Measurements from ENCODE around the gene NFYC.
A peak's percentile ranks its signal among the peaks of the same experiment; 100 is the strongest.

The NFYC gene

GRCh38 chr1:40798366-40799281 is 107.1 kb downstream of the NFYC start:
- Histone ChIP-seq H3K4me3 (ENCODE audit: low read length) (no peak overlapping the region), H3K27me3 (ENCODE audit: control insufficient read depth, insufficient read depth, low read length) (peaks cover 8% of the 10 kb centered on the region), H3K9me3 (ENCODE audit: control insufficient read depth, low read depth, low read length) (no peaks in the 10 kb centered on the region), H3K4me1 (ENCODE audit: control insufficient read depth, low read depth, low read length) (peaks cover 21% of the 10 kb centered on the region), H3K36me3 (ENCODE audit: control insufficient read depth, low read depth, low read length) (no peaks in the 10 kb centered on the region), H3K27ac (ENCODE audit: low read length) (no peak overlapping the region), H3K9ac (ENCODE audit: low read length) (no peak overlapping the region)

GRCh38 chr1:40799351-40799867 is 107.9 kb downstream of the NFYC start:
- Histone ChIP-seq H3K4me1 (ENCODE audit: control insufficient read depth, low read depth, low read length) (peaks cover 26% of the 10 kb centered on the region), H3K27me3 (ENCODE audit: control insufficient read depth, insufficient read depth, low read length) (peaks cover 8% of the 10 kb centered on the region), H3K4me3 (ENCODE audit: low read length) (no peak overlapping the region), H3K9me3 (ENCODE audit: control insufficient read depth, low read depth, low read length) (no peaks in the 10 kb centered on the region), H3K27ac (ENCODE audit: low read length) (no peak overlapping the region), H3K36me3 (ENCODE audit: control insufficient read depth, low read depth, low read length) (no peaks in the 10 kb centered on the region), H3K9ac (ENCODE audit: low read length) (no peak overlapping the region)

- Histone ChIP-seq H3K27me3 (ENCODE audit: control insufficient read depth, insufficient read depth, low read length) (peaks cover 8% of the 10 kb centered on the region), H3K4me3 (ENCODE audit: low read length) (no peak overlapping the region), H3K27ac (ENCODE audit: low read length) (no peak overlapping the region), H3K9me3 (ENCODE audit: control insufficient read depth, low read depth, low read length) (no peaks in the 10 kb centered on the region), H3K36me3 (ENCODE audit: control insufficient read depth, low read depth, low read length) (no peaks in the 10 kb centered on the region), H3K9ac (ENCODE audit: low read length) (no peak overlapping the region), H3K4me1 (ENCODE audit: control insufficient read depth, low read depth, low read length) (peaks cover 30% of the 10 kb centered on the region)
These were observed 110.2 kb downstream of the NFYC start for GRCh38 chr1:40801742-40802077.

GRCh38 chr1:40802078-40802741 is 110.7 kb downstream of the NFYC start:
- peak overlapping the region; percentile 32 for H3K4me3 ChIP-seq (ENCODE audit: low read length)
- H3K36me3 ChIP-seq (ENCODE audit: control insufficient read depth, low read depth, low read length), result no peaks in the 10 kb centered on the region
- peaks cover 8% of the 10 kb centered on the region for H3K27me3 ChIP-seq (ENCODE audit: control insufficient read depth, insufficient read depth, low read length)
- H3K9me3 ChIP-seq (ENCODE audit: control insufficient read depth, low read depth, low read length), result no peaks in the 10 kb centered on the region
- H3K27ac ChIP-seq (ENCODE audit: low read length), result no peak overlapping the region
- no peak overlapping the region for H3K9ac ChIP-seq (ENCODE audit: low read length)
- peaks cover 30% of the 10 kb centered on the region for H3K4me1 ChIP-seq (ENCODE audit: control insufficient read depth, low read depth, low read length)

GRCh38 chr1:40802742-40803113 is 111.2 kb downstream of the NFYC start:
- H3K9ac ChIP-seq (ENCODE audit: low read length), result no peak overlapping the region
- H3K4me1 ChIP-seq (ENCODE audit: control insufficient read depth, low read depth, low read length), result peaks cover 30% of the 10 kb centered on the region
- H3K4me3 ChIP-seq (ENCODE audit: low read length), result peak overlapping the region; percentile 32
- peaks cover 8% of the 10 kb centered on the region for H3K27me3 ChIP-seq (ENCODE audit: control insufficient read depth, insufficient read depth, low read length)
- no peaks in the 10 kb centered on the region for H3K9me3 ChIP-seq (ENCODE audit: control insufficient read depth, low read depth, low read length)
- H3K36me3 ChIP-seq (ENCODE audit: control insufficient read depth, low read depth, low read length), result no peaks in the 10 kb centered on the region
- H3K27ac ChIP-seq (ENCODE audit: low read length), result no peak overlapping the region

- Histone ChIP-seq H3K4me3 (ENCODE audit: low read length) (no peak overlapping the region), H3K27me3 (ENCODE audit: control insufficient read depth, insufficient read depth, low read length) (peaks cover 8% of the 10 kb centered on the region), H3K36me3 (ENCODE audit: control insufficient read depth, low read depth, low read length) (no peaks in the 10 kb centered on the region), H3K27ac (ENCODE audit: low read length) (no peak overlapping the region), H3K4me1 (ENCODE audit: control insufficient read depth, low read depth, low read length) (peaks cover 30% of the 10 kb centered on the region), H3K9me3 (ENCODE audit: control insufficient read depth, low read depth, low read length) (no peaks in the 10 kb centered on the region), H3K9ac (ENCODE audit: low read length) (no peak overlapping the region)
These were observed 111.9 kb downstream of the NFYC start for GRCh38 chr1:40803447-40803846.

- Histone ChIP-seq H3K4me1 (ENCODE audit: control insufficient read depth, low read depth, low read length) (peaks cover 30% of the 10 kb centered on the region), H3K36me3 (ENCODE audit: control insufficient read depth, low read depth, low read length) (no peaks in the 10 kb centered on the region), H3K9me3 (ENCODE audit: control insufficient read depth, low read depth, low read length) (no peaks in the 10 kb centered on the region), H3K4me3 (ENCODE audit: low read length) (no peak overlapping the region), H3K9ac (ENCODE audit: low read length) (no peak overlapping the region), H3K27me3 (ENCODE audit: control insufficient read depth, insufficient read depth, low read length) (peaks cover 8% of the 10 kb centered on the region), H3K27ac (ENCODE audit: low read length) (no peak overlapping the region)
These were observed 112.4 kb downstream of the NFYC start for GRCh38 chr1:40803902-40804301.

GRCh38 chr1:40806240-40806639 is 114.7 kb downstream of the NFYC start:
- Histone ChIP-seq H3K9me3 (ENCODE audit: control insufficient read depth, low read depth, low read length) (no peaks in the 10 kb centered on the region), H3K9ac (ENCODE audit: low read length) (no peak overlapping the region), H3K36me3 (ENCODE audit: control insufficient read depth, low read depth, low read length) (no peaks in the 10 kb centered on the region), H3K27ac (ENCODE audit: low read length) (no peak overlapping the region), H3K4me3 (ENCODE audit: low read length) (no peak overlapping the region), H3K27me3 (ENCODE audit: control insufficient read depth, insufficient read depth, low read length) (peaks cover 5% of the 10 kb centered on the region), H3K4me1 (ENCODE audit: control insufficient read depth, low read depth, low read length) (peaks cover 24% of the 10 kb centered on the region)

- Histone ChIP-seq H3K9me3 (ENCODE audit: control insufficient read depth, low read depth, low read length) (no peaks in the 10 kb centered on the region), H3K9ac (ENCODE audit: low read length) (no peak overlapping the region), H3K36me3 (ENCODE audit: control insufficient read depth, low read depth, low read length) (no peaks in the 10 kb centered on the region), H3K4me3 (ENCODE audit: low read length) (no peak overlapping the region), H3K4me1 (ENCODE audit: control insufficient read depth, low read depth, low read length) (peaks cover 17% of the 10 kb centered on the region), H3K27ac (ENCODE audit: low read length) (no peak overlapping the region), H3K27me3 (ENCODE audit: control insufficient read depth, insufficient read depth, low read length) (no peaks in the 10 kb centered on the region)
These were observed 115.5 kb downstream of the NFYC start for GRCh38 chr1:40806731-40807695.

- Histone ChIP-seq H3K27ac (ENCODE audit: low read length) (no peak overlapping the region), H3K4me1 (ENCODE audit: control insufficient read depth, low read depth, low read length) (peaks cover 14% of the 10 kb centered on the region), H3K9ac (ENCODE audit: low read length) (no peak overlapping the region), H3K27me3 (ENCODE audit: control insufficient read depth, insufficient read depth, low read length) (no peaks in the 10 kb centered on the region), H3K9me3 (ENCODE audit: control insufficient read depth, low read depth, low read length) (no peaks in the 10 kb centered on the region), H3K36me3 (ENCODE audit: control insufficient read depth, low read depth, low read length) (no peaks in the 10 kb centered on the region), H3K4me3 (ENCODE audit: low read length) (no peak overlapping the region)
These were observed 116.5 kb downstream of the NFYC start for GRCh38 chr1:40808002-40808401.

- H3K27ac ChIP-seq (ENCODE audit: low read length), result no peak overlapping the region
- no peak overlapping the region for H3K9ac ChIP-seq (ENCODE audit: low read length)
- no peaks in the 10 kb centered on the region for H3K9me3 ChIP-seq (ENCODE audit: control insufficient read depth, low read depth, low read length)
- no peaks in the 10 kb centered on the region for H3K36me3 ChIP-seq (ENCODE audit: control insufficient read depth, low read depth, low read length)
- H3K4me1 ChIP-seq (ENCODE audit: control insufficient read depth, low read depth, low read length), result peaks cover 10% of the 10 kb centered on the region
- H3K4me3 ChIP-seq (ENCODE audit: low read length), result no peak overlapping the region
- no peaks in the 10 kb centered on the region for H3K27me3 ChIP-seq (ENCODE audit: control insufficient read depth, insufficient read depth, low read length)
These were observed 116.9 kb downstream of the NFYC start for GRCh38 chr1:40808444-40808843.
